NT2/D1 (cell line): ENCODE results near the gene JOSD2.
A peak's percentile ranks its signal among the peaks of the same experiment; 100 is the strongest.

Source experiments
- DNase-seq: peaks from one replicate; pipeline ENCODE4 v3.0.0-alpha.2; 2011; ENCODE audit warnings: low read depth, low spot score
- H3K27me3 ChIP-seq: 2 replicates; pipeline ENCODE4 v1.6.0; 2011; ENCODE audit warnings: mild to moderate bottlenecking; ENCODE audit not compliant: insufficient read length, insufficient read depth
- H3K36me3 ChIP-seq: 2 replicates; pipeline ENCODE4 v1.6.1; 2011; ENCODE audit warnings: mild to moderate bottlenecking, low read length, mixed read lengths; ENCODE audit not compliant: insufficient read depth, insufficient read length
- H3K4me1 ChIP-seq: 2 replicates; pipeline ENCODE4 v1.5.1; 2011; ENCODE audit not compliant: insufficient read depth, insufficient read length
- H3K4me3 ChIP-seq: 2 replicates; pipeline ENCODE4 v1.5.1; 2011; ENCODE audit warnings: low read depth; ENCODE audit not compliant: insufficient read length
- H3K9ac ChIP-seq: 2 replicates; pipeline ENCODE4 v1.6.0; 2011; ENCODE audit warnings: low read depth; ENCODE audit not compliant: insufficient read length
- H3K9me3 ChIP-seq: 2 replicates; pipeline ENCODE4 v1.5.1; 2011; ENCODE audit warnings: mild to moderate bottlenecking, low read length; ENCODE audit not compliant: insufficient read depth
- SUZ12 ChIP-seq: IDR thresholded peaks from 2 replicates; pipeline ENCODE4 v1.6.1; 2011; ENCODE audit not compliant: insufficient read length, insufficient read depth; ENCODE audit errors: extremely low read depth
- YY1 ChIP-seq: IDR thresholded peaks from 2 replicates; pipeline ENCODE4 v1.6.1; 2011; ENCODE audit not compliant: insufficient read length, insufficient read depth
- ZNF274 ChIP-seq: IDR thresholded peaks from 2 replicates; pipeline ENCODE4 v1.6.1; 2011; ENCODE audit warnings: mild to moderate bottlenecking, low read depth, low read length

The JOSD2 gene

GRCh38 chr19:50505856-50506611, 5.0 kb downstream of the JOSD2 start:
- TF ChIP-seq YY1 (no peak), SUZ12 (no peak), ZNF274 (no peak)
- no peaks in the 10 kb centered on the region for H3K27me3 ChIP-seq
- no peak for DNase-seq
- H3K4me1 ChIP-seq: peaks cover 15% of the 10 kb centered on the region
- no peak overlapping the region for H3K9ac ChIP-seq
- no peaks in the 10 kb centered on the region for H3K9me3 ChIP-seq
- H3K36me3 ChIP-seq: no peaks in the 10 kb centered on the region
- no peak overlapping the region for H3K4me3 ChIP-seq

DNA sequence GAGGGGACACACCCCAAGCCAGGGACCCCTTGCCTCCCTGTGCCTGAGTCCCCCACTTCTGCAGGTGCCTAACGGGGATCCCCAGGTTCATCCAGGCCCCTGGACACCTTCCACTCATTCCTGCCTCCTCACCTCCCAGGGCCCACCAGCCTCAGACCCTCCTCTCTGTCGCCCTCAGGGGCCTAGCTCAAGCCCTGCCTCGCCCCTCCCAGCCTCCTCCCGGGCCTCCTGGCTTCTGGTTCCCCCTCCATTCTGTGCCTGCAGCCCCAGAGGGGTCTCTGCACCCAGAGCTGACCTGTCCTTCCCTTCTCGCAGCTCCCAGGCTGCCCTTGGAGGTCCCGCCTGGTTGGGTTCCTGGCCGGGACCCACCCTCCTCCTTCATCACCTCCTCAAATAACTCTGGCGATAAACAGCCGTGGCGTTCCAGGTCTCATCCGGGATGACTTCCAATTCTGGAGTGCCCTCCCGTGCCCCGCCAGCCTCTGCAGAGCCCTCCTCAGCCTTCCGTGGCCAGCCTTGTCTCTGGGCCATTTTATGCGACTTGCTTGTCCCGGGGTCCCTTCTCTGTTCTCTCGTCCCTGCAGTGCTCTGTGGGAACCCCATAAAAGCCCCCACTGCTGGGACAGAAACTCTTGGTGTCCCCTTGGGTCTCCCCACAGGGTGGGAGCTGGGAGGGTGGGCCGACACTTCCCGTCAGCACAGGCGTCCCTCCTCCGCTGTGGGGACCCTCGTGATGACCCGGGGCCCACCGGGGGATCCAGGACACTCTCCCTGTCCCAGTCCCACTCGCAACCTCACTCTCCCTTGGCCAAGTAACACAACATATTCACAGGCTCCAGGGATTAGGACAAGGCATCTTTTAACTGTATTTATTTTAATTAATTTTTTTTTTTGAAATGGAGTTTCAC, 9.2 kb downstream of the JOSD2 start:
- H3K9ac ChIP-seq: peak overlapping the region; percentile 32
- TF ChIP-seq ZNF274 (no peak), SUZ12 (no peak), YY1 (no peak)
- no peak for DNase-seq

DNA sequence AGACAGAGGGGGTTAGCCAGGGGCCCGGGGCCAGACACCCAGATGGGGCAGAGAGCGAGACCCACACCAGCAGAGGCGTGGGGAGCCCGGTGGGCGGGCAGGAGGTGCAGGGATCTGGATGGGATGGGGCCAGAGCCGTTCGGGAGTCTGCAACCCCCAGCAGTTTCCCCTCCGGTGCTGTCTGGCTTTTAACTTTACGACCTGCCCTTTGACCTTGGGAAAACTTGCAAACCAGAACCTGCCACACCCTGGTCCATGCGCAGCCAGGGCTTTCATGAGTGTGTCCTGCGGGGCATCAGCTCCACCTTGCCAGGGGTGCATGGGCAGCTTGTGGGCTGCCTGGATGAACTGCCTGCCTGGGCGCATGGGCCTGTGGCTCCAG, 9.8 kb downstream of the JOSD2 start:
- no peak for DNase-seq
- Histone ChIP-seq H3K4me3 (no peak overlapping the region), H3K9me3 (no peaks in the 10 kb centered on the region), H3K36me3 (no peaks in the 10 kb centered on the region), H3K27me3 (peaks cover 41% of the 10 kb centered on the region), H3K9ac (peak overlapping the region; percentile 32), H3K4me1 (peaks cover 13% of the 10 kb centered on the region)
- TF ChIP-seq YY1 (no peak), ZNF274 (no peak), SUZ12 (no peak)

More for the DNA sequence above, 9.2 kb downstream of the JOSD2 start:
- H3K27me3 ChIP-seq: peaks cover 35% of the 10 kb centered on the region
- H3K36me3 ChIP-seq: no peaks in the 10 kb centered on the region
- H3K4me1 ChIP-seq: peaks cover 13% of the 10 kb centered on the region
- no peaks in the 10 kb centered on the region for H3K9me3 ChIP-seq
- H3K4me3 ChIP-seq: no peak overlapping the region

GRCh38 chr19:50500753-50501151, 10.2 kb downstream of the JOSD2 start:
- H3K36me3 ChIP-seq: no peaks in the 10 kb centered on the region
- H3K4me3 ChIP-seq: no peak overlapping the region
- no peak overlapping the region for H3K9ac ChIP-seq
- TF ChIP-seq YY1 (no peak), SUZ12 (no peak), ZNF274 (no peak)
- no peaks in the 10 kb centered on the region for H3K9me3 ChIP-seq
- DNase-seq: no peak
- peaks cover 45% of the 10 kb centered on the region for H3K27me3 ChIP-seq
- H3K4me1 ChIP-seq: peaks cover 13% of the 10 kb centered on the region

DNA sequence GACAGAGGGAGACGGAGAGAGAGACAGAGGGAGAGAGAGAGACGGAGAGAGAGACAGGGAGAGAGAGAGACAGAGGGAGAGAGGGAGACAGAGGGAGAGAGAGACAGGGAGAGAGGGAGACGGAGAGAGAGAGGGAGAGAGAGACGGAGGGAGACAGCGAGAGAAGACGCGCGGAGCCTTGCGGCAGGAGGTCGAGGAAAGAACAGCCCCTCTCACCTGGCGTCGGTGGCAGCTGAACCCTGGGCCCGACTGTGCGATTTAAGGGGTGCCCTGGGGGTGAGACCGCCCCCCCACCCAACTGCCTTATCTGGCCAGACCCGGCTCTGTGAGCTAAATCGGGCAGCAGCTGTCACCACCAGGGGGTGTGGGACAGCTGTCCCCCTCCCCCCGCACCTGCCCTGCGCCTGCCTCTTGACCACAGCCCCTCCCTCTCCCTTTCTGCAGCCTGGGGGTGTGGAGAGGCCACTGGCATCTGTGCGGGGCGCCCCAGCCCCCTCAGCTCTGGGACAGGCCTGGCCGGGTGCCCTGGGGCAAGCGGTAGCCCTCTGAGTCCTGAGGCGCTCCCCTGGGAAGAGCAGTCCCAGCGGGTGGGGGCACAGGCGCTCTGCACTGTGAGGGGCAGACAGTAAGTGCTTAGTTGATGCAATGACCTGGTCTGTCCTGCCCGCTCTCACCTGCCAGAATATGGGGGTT, 10.8 kb downstream of the JOSD2 start:
- DNase-seq: no peak
- no peaks in the 10 kb centered on the region for H3K36me3 ChIP-seq
- peaks cover 13% of the 10 kb centered on the region for H3K4me1 ChIP-seq
- H3K9me3 ChIP-seq: no peaks in the 10 kb centered on the region
- peaks cover 48% of the 10 kb centered on the region for H3K27me3 ChIP-seq
- TF ChIP-seq SUZ12: no peak
- no peak for TF ChIP-seq ZNF274
- no peak for TF ChIP-seq YY1
- no peak overlapping the region for H3K9ac ChIP-seq
- H3K4me3 ChIP-seq: peak overlapping the region; percentile 15

DNA sequence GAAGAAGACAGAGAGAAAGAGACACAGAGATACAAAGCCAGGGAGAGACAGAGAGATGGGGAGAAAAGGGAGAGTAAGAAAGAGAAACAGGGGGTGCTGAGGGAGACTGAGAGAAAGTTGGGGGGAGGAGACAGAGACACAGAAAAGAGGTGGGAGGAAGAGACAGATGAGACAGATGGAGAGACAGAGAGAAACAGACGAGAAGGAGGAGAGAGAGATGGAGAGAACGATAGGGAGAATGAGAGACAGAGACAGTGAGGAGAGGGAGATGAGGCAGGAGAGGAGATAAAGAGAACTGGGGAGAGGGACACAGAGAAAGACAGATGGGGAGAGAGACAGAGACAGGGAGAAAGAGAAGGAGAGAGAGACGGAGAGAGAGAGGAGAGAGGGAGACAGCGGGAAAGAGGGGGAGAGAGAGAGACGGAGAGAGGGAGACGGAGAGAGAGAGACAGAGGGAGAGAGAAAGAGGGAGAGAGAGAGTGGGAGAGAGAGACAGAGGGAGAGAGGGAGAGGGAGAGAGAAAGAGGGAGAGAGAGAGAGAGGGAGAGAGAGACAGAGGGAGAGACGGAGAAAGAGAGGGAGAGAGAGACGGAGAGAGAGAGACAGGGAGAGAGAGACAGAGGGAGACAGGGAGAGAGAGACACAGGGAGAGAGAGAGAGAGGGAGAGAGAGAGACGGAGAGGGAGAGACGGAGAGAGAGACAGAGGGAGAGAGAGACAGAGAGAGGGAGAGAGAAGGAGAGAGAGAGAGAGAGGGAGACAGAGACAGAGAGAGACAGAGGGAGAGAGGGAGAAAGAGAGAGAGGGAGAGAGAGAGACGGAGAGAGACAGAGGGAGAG, 12.6 kb downstream of the JOSD2 start:
- H3K27me3 ChIP-seq: peaks cover 65% of the 10 kb centered on the region
- H3K9ac ChIP-seq: no peak overlapping the region
- H3K9me3 ChIP-seq: no peaks in the 10 kb centered on the region
- H3K36me3 ChIP-seq: no peaks in the 10 kb centered on the region
- H3K4me3 ChIP-seq: no peak overlapping the region
- no peak for DNase-seq
- TF ChIP-seq SUZ12: no peak
- TF ChIP-seq ZNF274: no peak
- no peak for TF ChIP-seq YY1
- peaks cover 14% of the 10 kb centered on the region for H3K4me1 ChIP-seq
